C1 segment of cervical spinal cord (tissue), 14 donors: ENCODE measurements around the gene TNFRSF14.

Experiments
- DNase-seq, 14 donors: peaks; one replicate each; lab custom pipeline; 2025; lab: John Stamatoyannopoulos, UW

The TNFRSF14 gene

DNA sequence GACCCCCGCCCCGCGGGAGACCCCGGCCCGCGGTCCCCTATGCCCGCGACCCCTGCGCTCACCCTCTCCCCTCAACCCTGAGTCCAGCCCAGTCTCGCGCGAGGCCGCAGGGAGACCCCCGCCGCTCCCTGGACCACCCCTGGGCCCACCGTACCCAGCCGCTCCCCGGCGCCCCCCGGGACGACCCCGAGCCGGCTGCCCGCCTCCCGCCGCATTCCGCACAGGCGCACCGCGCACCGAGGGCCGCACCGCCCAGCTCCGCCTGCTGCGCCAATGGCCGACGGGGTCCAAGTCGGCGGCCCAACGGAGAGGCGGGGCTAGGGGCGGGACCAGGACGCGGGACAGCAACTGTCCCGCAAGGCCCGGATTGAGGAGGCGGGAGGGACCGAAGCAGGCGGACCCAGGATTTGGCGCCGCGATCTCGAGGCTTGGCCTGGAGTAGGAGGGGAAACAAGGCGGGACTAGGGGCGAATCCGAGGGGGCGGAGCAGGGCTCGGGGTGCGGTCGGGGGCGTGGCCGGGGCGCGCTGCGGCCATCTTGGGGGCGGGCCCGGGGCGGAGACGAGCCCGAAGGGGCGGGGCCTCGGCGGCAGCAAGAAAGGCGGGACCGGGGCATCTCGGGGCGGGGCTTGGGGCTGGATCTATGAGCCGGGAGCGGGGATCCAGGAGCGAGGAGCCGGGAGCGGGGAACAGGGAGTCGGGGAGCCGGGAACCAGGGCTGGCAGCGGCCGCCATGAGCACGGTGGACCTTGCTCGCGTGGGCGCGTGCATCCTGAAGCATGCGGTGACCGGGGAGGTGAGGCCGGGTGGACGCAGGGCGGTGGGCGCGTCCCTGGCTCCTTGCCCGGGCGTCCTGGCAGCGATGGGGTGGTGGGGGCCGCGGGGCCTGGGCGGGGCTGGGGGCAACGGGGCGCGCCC is 30.2 kb downstream of the TNFRSF14 start, which contains the start of gene PRXL2B:
Gene PRXL2B, plus strand, starts transcription at position 624 of the 917 bp plus-strand sequence. Its CDS starts 109 bp downstream, at position 733.
- DNase-seq = peak; percentile 86 to 99 (median 98)

DNA sequence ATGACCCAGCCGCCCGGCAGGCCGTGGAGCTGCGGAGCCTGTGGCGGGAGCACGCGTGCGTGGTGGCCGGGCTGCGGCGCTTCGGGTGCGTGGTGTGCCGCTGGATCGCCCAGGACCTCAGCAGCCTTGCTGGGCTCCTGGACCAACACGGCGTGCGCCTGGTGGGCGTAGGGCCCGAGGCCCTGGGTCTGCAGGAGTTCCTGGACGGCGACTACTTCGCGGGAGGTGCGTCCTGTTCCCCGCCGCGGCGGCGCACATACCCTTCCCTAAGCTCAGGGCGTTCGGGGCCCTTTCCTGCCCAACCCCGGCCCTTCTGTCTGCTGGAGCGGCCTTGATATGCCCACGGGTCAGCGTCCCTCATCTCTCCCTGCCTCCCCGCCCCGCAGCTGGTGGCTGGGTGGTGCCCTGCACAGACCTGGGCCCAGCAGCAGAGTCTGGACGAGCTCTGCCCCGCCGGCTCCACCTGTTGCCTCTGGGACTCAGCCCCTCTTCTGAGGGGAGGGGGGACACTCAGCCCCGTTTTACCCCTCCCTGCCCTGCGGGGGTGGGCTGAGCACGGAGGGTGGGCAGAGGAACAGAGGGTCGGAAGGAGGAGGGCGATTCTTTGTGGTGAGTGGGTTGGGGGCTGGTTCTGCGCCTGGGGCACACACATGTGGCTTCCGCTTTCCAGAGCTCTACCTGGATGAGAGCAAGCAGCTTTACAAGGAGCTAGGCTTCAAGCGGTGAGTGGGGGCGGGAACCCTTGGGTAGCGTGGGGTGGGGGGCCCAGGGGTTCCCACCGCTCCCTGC is 31.1 kb downstream of the TNFRSF14 start:
- peak in 1 of 14 donors; percentile 49 for DNase-seq

DNA sequence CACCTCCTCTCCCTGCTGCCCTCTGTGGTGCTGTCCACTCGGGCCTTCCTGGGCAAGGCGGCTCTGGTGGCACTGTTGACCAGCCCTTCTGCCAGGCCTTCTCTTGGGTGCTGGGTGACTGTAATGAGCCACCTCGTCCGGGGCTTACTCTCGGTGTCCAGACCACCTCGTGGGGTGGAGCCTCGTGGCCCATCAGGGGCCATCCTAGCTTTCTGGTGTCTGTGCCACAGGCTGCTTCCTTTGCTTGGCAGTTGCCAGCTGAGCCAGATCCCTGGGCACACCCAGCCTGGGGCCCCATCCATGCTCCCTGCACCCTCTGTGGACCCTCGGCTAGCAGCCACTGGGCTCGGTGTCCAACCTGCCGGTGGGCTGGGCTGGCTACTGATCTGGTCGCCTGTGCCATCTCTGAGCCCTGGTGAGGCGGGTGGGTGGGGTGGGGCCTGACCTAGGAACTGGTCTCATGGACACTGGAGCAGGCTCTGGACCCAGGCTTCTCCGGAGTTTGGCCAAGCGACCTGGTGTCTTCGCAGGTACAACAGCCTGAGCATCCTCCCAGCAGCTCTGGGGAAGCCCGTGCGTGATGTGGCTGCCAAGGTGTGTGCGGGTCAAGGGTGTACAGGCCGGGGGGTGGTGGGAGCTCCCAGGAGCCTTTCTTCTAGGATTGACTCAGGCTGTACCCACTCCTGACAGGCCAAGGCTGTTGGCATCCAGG is 31.8 kb downstream of the TNFRSF14 start:
- DNase-seq = no peak

GRCh38 chr1:2588661-2589430 is 32.7 kb downstream of the TNFRSF14 start:
- no peak for DNase-seq

GRCh38 chr1:2589431-2590232 is 33.5 kb downstream of the TNFRSF14 start:
- DNase-seq = no peak

GRCh38 chr1:2590233-2591141 is 34.3 kb downstream of the TNFRSF14 start:
- DNase-seq = no peak

- no peak for DNase-seq
These were observed 35.0 kb downstream of the TNFRSF14 start for GRCh38 chr1:2591233-2591580.

- DNase-seq = no peak
These were observed 35.5 kb downstream of the TNFRSF14 start for GRCh38 chr1:2591581-2592261.

GRCh38 chr1:2592672-2593071 is 36.5 kb downstream of the TNFRSF14 start:
- no peak for DNase-seq

- no peak for DNase-seq
These were observed 37.2 kb downstream of the TNFRSF14 start for GRCh38 chr1:2593251-2593878.

DNA sequence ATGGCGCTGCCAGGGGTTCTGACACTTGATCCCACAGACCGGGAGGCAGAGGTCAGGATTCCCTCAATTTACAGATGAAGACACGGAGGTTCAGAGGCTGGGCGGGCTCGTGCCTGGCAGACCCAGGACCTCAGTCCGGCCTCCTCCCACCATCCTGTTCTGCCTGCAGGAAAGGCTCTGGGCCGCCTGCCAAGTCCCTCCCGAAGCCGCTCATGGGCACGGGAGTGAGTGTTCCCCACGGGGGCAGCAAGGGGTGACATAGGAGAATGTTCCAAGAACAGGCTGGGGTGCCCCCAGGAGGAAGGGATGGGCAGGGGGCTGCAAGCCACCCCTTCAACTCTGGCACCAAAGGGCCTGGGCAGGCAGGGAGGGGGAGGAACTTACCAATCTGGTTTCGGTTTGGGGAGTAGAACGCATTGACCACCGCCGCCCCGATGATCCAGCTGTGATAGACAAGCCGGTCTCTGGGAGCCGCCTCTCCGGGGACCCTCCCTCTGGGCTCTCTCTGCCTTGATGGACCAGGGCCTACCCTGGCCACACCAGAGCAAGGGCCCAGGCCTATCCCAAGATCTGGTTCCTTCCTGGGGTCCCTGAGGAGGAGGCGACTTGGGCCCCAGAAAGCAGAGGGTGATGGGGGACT is 38.0 kb downstream of the TNFRSF14 start:
- DNase-seq = no peak

GRCh38 chr1:2594641-2595131 is 38.5 kb downstream of the TNFRSF14 start:
- no peak for DNase-seq

DNA sequence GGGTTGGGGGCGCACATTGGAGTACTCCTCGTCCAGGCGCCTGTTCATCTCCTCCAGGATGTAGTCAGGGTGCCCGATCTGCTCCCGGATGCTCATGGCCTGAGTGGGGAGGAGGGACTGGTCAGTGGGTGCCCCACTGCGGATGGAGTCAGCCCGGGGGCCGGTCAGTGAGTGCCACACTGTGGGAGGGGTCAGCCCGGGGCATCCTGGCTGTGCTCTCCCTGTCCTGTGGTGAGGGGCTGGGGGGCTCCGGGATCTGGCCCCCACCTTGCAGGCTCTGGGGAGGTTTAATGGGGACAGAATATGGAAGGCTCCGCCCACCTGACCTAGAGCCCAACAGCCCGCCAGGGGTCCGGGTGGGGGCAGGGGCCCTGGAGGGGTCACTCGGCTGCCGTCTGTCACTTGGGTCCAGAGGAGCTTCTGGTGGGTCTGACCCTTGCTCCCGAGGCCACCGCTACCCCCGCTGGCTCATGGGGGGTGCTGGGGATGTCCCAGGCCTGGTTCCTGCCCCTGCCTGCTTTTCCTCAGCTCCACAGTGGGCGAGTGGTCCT is 39.2 kb downstream of the TNFRSF14 start:
- no peak for DNase-seq

DNA sequence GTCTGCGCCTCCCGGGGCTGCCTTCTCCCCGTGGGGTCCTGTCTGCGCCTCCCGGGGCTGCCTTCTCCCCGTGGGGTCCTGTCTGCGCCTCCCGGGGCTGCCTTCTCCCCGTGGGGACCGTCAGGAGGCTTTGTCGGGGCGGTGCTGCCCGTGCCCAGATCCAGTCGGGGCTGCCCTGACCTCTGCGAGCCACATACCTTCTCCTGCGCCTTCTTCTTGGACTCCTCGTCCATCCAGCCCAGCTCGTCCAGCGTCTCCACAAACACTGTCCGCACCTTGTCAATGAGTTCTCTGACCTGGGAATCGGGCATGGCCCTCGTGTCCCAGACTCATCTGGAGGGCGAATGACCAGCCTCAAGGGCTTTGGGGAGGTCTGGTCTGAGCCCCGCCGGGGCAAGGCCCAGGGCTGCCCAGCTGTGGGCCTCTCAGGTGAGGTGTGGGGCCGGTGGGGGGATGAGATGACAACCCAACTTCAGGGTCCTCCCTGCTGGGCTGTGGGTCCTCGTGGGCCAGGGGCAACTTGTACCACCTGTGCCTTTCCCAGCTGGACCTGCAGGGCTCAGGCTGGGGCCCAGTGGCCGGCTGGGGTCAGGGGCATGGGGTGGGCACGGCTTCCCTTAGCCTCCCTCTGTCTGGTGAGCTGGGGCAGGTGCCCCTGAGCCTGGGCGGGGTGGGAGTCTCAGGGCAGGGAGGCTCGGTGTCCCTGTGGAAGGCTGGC is 39.8 kb downstream of the TNFRSF14 start:
- DNase-seq = no peak

DNA sequence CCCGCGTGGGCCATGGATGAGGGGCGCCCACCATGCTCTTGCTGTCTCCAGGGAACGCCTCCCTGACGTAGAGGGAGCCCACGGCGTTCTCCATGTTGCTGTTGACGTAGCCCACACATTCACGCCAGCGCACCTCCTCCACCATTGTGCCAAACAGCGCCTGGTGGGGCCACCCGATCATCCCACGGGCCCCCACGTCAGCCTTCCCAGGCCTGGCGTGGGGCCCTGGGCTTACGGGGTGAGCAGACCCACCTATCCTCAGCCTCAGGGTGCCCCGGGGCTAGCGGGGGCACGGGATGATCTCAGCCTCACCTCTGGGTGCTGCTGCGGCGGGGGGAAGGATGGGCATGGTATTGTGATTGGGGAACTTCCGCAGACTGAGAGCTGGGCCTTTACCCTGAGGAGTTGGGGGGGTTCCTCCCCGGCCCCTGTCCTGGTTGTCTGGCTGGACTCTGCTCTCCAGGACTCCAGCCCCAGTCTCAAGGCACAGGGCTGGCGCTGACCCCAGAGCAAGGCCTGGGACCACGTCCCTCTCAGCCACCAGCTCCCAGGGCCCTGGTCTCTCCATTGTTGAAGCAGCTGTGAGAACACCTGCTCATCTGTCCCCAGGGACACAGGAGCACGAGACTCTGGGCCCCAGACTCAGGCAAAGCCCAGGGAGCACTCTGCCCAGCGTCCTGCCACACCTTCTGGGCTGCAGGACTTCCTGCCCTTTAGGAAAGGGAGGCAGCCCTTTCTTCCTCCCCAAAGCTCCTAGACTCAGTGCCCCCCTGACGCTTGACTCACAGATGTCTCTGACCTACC is 40.6 kb downstream of the TNFRSF14 start:
- no peak for DNase-seq
